HTR-8/SVneo (cell line): ENCODE measurements around the gene PAFAH1B2.

Source experiments
- DNase-seq: peaks from one replicate; pipeline ENCODE4 v3.0.0; 2011; ENCODE audit warnings: low spot score, mixed read lengths; ENCODE audit not compliant: insufficient read length
- FAIRE-seq: peaks from 2 replicates; lab custom pipeline; 2011; peaks lifted over from hg19 to GRCh38; lab: Jason Lieb, UNC

Gene PAFAH1B2

GRCh38 chr11:117186431-117186761 lies 42.3 kb downstream of the PAFAH1B2 start:
- no peak for FAIRE-seq
- no peak for DNase-seq

DNA sequence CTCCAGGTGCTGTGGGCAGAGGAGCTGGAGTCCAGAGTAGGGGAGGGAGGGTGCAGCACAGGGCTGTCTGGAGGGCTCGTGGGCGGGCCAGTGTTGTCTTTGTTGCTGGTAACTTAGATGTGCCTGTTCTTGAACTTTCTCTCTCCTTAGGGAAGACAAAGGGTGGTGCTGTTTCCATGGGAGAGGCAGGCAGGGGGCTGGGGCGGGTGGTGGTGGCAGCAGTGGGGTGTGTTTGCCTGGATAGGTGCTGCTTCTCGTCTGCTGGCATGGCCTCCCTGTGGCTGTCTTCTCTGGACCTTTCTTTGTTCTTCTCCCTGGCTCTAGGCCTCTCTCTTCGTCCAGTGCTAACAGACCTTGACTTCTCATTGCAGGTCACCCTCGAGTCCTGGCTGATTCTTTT lies 42.9 kb downstream of the PAFAH1B2 start:
- DNase-seq (no peak), FAIRE-seq (no peak)

DNA sequence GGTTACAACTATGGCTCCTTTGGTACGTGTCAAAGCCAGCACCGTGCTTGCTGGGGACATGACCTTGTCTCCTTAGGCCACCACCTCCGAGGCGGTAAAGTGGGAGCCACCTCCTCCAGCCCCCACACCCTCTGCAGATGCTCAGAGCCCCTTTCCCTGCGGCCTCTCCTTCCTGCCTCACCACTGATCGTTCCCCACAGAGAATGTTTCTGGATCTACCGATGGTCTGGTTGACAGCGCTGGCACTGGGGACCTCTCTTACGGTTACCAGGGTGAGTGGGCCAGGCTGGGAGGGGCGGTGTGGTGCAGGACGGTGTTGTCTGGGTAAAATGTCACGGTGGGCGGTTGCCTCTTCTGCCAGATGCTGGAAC lies 43.3 kb downstream of the PAFAH1B2 start:
- DNase-seq, result no peak
- FAIRE-seq, result no peak

- DNase-seq (no peak), FAIRE-seq (no peak)
Observed at GRCh38 chr11:117187799-117188481, 43.9 kb downstream of the PAFAH1B2 start.

- DNase-seq, result no peak
- no peak for FAIRE-seq
Observed at GRCh38 chr11:117188620-117189081, 44.6 kb downstream of the PAFAH1B2 start.

DNA sequence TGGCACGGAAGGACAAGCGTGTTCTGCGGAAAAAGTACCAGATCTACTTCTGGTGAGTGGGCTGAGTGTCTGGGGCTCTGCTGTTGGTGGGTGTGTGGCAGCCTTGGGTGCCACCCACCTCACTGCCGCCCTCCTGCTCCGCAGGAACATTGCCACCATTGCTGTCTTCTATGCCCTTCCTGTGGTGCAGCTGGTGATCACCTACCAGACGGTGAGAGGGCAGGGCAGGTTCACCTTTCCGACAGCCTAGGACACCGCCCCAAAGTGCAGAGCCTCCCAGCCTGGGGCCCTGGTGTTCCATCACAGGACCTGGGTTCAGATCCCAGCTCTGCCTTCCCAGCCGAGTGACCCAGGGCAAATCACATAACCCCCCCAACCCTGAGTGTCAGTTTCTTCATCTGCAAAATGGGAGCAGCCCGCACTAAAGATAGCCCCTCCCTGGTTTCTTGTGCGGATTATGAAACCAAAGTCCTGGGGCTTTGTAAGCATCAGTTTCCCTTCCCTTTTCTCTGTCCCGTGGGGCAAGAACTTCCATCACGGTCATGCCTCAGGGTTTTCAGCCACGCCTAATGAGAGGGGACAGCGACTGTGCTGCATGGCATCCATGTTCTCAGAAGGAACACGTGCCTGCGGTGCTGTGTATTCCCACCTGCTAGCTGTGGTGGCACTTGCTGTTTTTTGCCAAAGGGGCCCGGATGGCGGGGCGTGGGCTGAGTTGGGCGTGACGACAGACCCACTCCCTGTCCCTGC lies 45.3 kb downstream of the PAFAH1B2 start:
- FAIRE-seq, result no peak
- no peak for DNase-seq

- DNase-seq, result no peak
- no peak for FAIRE-seq
Observed at GRCh38 chr11:117189941-117190544, 46.0 kb downstream of the PAFAH1B2 start.

DNA sequence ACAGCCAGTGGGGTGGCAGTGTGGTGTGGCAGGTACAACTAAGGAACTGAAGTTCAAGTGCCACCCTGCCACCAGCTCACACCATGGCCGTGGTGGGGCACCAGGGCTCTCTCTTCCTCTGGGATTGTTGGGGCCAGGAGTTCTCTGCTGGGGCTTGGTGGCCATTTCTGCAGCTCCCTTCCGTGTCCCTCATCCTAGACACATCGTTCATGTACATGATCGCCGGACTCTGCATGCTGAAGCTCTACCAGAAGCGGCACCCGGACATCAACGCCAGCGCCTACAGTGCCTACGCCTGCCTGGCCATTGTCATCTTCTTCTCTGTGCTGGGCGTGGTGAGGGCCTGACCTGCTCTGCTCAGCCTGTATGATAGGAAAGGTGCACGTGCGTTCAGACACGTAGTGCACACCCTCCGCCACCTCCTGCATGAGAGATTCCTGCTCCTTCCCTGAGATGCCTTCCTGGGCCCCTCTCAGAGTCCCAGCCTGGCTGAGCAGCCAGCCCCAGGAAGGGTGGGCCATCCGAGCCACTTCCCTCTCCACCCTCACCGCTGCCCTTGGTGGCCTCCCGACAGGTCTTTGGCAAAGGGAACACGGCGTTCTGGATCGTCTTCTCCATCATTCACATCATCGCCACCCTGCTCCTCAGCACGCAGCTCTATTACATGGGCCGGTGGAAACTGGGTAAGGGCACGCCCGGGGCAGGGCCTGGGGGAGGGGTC lies 47.8 kb downstream of the PAFAH1B2 start:
- DNase-seq (no peak), FAIRE-seq (no peak)

GRCh38 chr11:117192401-117192875 lies 48.4 kb downstream of the PAFAH1B2 start:
- no peak for FAIRE-seq
- DNase-seq, result no peak

- DNase-seq, result no peak
- no peak for FAIRE-seq
Observed at GRCh38 chr11:117193130-117194020, 49.3 kb downstream of the PAFAH1B2 start.

DNA sequence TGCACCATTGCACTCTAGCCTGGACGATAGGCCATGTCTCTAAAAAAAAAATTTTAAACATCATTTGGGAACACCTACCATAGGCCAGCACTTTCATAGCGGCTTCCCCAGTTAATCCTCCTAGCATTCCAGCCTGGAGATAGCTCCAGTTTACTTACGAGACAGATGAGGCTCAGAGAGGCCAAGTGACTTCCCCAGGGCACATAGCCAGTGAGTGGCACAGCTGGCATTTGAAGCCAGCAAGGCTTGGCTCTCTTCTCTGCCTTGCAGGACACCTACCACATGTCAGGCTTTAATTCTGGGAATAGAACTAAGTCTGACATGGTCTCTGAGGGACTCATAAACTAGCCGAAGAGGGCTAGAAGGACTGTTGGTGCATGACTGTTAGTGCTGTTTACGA lies 50.2 kb downstream of the PAFAH1B2 start:
- FAIRE-seq, result no peak
- DNase-seq, result no peak

GRCh38 chr11:117195258-117195657 lies 51.2 kb downstream of the PAFAH1B2 start:
- FAIRE-seq (no peak), DNase-seq (no peak)

GRCh38 chr11:117195761-117196160 lies 51.7 kb downstream of the PAFAH1B2 start:
- FAIRE-seq (no peak), DNase-seq (no peak)

DNA sequence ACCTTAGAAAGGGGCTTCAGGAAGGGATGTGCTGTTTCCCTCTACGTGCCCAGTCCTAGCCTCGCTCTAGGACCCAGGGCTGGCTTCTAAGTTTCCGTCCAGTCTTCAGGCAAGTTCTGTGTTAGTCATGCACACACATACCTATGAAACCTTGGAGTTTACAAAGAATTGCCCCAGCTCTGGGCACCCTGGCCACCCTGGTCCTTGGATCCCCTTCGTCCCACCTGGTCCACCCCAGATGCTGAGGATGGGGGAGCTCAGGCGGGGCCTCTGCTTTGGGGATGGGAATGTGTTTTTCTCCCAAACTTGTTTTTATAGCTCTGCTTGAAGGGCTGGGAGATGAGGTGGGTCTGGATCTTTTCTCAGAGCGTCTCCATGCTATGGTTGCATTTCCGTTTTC lies 52.9 kb downstream of the PAFAH1B2 start:
- FAIRE-seq (no peak), DNase-seq (no peak)

GRCh38 chr11:117197516-117198456 lies 53.7 kb downstream of the PAFAH1B2 start:
- DNase-seq, result no peak
- peak; percentile 68 for FAIRE-seq

DNA sequence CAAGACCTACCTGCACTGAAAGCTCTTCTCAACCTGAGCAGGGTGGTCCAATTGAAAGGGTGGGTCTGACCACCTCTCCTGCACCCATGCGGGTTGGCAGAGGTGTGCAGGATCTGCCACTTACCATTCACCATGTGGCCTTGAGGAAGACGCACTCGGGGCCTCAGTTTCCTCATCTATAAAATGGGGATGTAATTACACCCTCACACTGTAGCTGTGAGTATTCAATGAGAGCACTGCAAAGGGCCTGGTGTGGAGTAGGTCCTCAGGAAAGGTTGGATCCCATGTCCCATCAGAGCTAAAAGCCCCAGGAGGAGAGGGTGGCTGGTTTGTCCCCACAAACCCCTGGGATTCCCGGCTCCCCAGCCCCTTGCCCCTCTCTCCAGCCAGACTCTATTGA lies 54.5 kb downstream of the PAFAH1B2 start:
- DNase-seq, result no peak
- FAIRE-seq, result peak; percentile 59

DNA sequence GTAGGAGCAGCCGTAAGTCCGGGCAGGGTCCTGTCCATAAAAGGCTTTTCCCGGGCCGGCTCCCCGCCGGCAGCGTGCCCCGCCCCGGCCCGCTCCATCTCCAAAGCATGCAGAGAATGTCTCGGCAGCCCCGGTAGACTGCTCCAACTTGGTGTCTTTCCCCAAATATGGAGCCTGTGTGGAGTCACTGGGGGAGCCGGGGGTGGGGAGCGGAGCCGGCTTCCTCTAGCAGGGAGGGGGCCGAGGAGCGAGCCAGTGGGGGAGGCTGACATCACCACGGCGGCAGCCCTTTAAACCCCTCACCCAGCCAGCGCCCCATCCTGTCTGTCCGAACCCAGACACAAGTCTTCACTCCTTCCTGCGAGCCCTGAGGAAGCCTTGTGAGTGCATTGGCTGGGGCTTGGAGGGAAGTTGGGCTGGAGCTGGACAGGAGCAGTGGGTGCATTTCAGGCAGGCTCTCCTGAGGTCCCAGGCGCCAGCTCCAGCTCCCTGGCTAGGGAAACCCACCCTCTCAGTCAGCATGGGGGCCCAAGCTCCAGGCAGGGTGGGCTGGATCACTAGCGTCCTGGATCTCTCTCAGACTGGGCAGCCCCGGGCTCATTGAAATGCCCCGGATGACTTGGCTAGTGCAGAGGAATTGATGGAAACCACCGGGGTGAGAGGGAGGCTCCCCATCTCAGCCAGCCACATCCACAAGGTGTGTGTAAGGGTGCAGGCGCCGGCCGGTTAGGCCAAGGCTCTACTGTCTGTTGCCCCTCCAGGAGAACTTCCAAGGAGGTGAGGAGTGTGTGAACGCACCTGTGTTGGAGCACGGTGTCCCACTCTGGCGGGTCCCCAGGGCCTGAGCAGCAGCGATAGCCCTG lies 55.2 kb downstream of the PAFAH1B2 start, which contains the start of gene TAGLN:
TSS of gene TAGLN (plus strand) at position 318 of the 863 bp plus-strand sequence. CDS start 3,644 bp downstream, outside the sequence.
- FAIRE-seq (peak; percentile 79), DNase-seq (peak; percentile 67)
